BLaER1 (cell line): ENCODE measurements around the gene GATAD1.

Source experiments
- H3K27ac ChIP-seq: shearing (Covaris generic); formaldehyde crosslinking; 2 replicates; pipeline ENCODE4 v1.8.1; 2022
- H3K27me3 ChIP-seq: shearing (Covaris generic); formaldehyde crosslinking; 2 replicates; pipeline ENCODE4 v1.8.1; 2022
- H3K36me3 ChIP-seq: shearing (Covaris generic); formaldehyde crosslinking; 2 replicates; pipeline ENCODE4 v1.8.1; 2022
- H3K4me1 ChIP-seq: shearing (Covaris generic); formaldehyde crosslinking; 2 replicates; pipeline ENCODE4 v1.8.1; 2022
- H3K4me2 ChIP-seq: shearing (Covaris generic); formaldehyde crosslinking; 2 replicates; pipeline ENCODE4 v1.8.1; 2022
- H3K4me3 ChIP-seq: shearing (Covaris generic); formaldehyde crosslinking; 2 replicates; pipeline ENCODE4 v1.8.1; 2022
- H3K9ac ChIP-seq: shearing (Covaris generic); formaldehyde crosslinking; 2 replicates; pipeline ENCODE4 v1.8.1; 2022
- H3K9me3 ChIP-seq: shearing (Covaris generic); formaldehyde crosslinking; 2 replicates; pipeline ENCODE4 v1.8.1; 2022
- H4K20me1 ChIP-seq: shearing (Covaris generic); formaldehyde crosslinking; 2 replicates; pipeline ENCODE4 v1.8.1; 2022
- Cebpa-rat ChIP-seq: shearing (Covaris generic); IDR thresholded peaks from 2 replicates; pipeline ENCODE4 v1.8.1; 2022

GATAD1 gene

DNA sequence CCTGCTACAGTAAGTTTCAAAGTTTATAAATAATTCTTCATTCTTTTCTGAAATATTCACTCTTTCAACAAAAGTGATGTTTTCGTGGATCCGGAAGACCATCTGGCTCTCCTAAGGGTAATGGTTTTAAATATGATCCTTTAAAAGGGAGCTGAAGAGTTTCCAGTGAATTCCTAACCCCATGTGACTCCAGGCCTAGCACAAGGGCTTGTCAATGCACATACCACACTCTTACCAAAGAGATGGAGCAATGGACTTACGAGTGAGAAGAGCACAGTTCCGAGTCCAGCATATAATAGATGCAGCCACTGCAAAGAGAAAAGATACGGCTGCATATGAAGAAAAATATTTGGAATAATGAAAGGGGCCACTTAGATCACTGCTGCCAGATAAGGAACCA is 32.1 kb upstream of the GATAD1 start:
- Histone ChIP-seq H3K4me1 (no peaks in the 10 kb centered on the region), H3K4me2 (no peak overlapping the region), H3K4me3 (no peak overlapping the region), H3K9ac (no peak overlapping the region), H4K20me1 (no peaks in the 10 kb centered on the region), H3K27ac (no peak overlapping the region), H3K9me3 (no peaks in the 10 kb centered on the region), H3K27me3 (no peaks in the 10 kb centered on the region), H3K36me3 (no peaks in the 10 kb centered on the region)
- no peak for TF ChIP-seq Cebpa-rat

DNA sequence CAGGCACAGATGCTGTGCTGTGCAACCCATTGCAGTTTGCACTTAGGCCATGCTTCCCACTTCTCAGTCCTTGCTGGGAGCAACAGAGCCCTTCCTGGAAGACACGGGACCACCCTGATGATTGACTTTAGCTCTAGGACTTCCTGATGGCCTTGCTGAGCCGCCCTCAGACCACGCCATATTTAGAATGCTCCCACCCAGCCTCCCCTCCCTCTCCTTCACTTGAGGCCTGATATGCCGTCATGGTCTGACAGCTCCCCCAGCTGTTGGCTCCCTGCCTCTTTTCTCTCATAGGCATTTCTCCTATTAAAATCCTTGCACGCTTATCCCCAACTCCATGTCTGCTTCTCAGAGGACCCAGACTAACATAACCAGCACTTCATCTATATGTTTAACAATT is 29.4 kb upstream of the GATAD1 start:
- Histone ChIP-seq H3K4me1 (0 out of 2 replicates have a peak, but pooled peaks cover 5% of the 10 kb centered on the region), H4K20me1 (no peaks in the 10 kb centered on the region), H3K27me3 (no peaks in the 10 kb centered on the region), H3K4me2 (no peak overlapping the region), H3K27ac (no peak overlapping the region), H3K4me3 (no peak overlapping the region), H3K9ac (no peak overlapping the region), H3K36me3 (no peaks in the 10 kb centered on the region), H3K9me3 (no peaks in the 10 kb centered on the region)
- TF ChIP-seq Cebpa-rat: no peak

DNA sequence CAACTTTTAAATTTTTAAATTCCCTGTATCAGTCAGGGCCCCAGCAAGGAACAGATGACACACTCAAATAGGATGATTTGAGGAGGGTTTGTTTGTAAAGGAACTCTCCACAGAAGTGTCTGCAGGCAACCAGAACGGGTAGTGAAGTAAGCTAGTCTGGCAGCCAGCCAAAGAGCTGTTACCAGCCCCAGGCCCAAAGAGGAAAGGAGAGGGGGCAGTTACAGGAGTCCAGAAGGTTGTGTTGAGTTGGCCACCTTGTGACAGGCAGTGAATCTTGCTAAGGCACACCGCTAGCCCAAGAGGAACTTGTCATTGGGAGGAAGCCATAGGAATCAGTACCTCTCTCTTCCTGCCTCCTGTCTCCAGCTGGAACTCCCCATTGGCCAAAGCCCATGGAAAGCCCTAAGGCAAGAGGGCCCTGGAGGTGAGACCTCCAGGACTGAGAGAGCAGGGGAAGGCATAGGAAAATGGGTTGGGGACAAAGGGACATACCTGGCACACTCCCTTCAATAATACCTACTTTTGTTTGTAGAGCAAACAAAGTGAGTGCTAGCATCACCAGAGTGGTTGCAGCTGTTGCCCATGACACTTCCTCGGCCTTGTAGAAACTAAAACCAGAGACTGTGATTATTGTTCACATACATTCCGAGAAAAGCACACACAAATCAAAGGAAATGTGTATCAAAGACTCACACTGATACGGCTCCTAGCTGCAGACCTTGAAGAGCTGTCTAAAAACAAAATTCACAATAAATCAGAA is 25.4 kb upstream of the GATAD1 start:
- no peaks in the 10 kb centered on the region for H4K20me1 ChIP-seq
- H3K36me3 ChIP-seq: no peaks in the 10 kb centered on the region
- no peaks in the 10 kb centered on the region for H3K9me3 ChIP-seq
- no peak overlapping the region for H3K4me2 ChIP-seq
- no peaks in the 10 kb centered on the region for H3K27me3 ChIP-seq
- TF ChIP-seq Cebpa-rat: no peak
- H3K9ac ChIP-seq: no peak overlapping the region
- H3K4me3 ChIP-seq: no peak overlapping the region
- H3K4me1 ChIP-seq: peaks cover 14% of the 10 kb centered on the region; the same call in 1 of the 2 replicates
- no peak overlapping the region for H3K27ac ChIP-seq

DNA sequence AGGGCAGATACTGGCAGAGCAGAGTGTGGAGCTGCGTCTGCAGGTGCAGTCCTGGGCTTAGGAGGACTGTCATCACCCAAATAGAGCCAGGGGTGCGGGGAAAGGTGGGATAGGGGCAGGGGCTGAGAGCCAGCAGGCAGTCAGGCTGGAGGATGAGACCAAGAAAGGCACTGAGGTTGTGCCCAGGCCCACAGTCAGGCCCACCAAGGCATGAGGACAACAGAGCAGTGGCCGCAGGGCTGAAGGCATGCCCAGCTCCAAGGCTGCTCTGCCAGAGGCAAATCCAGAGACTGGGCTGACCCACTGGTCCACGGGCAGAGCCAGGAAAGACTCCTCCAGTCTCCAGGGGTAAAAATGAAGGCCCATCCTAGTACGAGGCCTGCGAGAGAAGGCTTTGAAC is 24.4 kb upstream of the GATAD1 start:
- Histone ChIP-seq H4K20me1 (no peaks in the 10 kb centered on the region), H3K9me3 (no peaks in the 10 kb centered on the region), H3K4me1 (peaks cover 14% of the 10 kb centered on the region; the same call in 1 of the 2 replicates), H3K4me3 (no peak overlapping the region), H3K9ac (no peak overlapping the region), H3K4me2 (no peak overlapping the region), H3K27ac (no peak overlapping the region), H3K27me3 (no peaks in the 10 kb centered on the region), H3K36me3 (no peaks in the 10 kb centered on the region)
- TF ChIP-seq Cebpa-rat: no peak

DNA sequence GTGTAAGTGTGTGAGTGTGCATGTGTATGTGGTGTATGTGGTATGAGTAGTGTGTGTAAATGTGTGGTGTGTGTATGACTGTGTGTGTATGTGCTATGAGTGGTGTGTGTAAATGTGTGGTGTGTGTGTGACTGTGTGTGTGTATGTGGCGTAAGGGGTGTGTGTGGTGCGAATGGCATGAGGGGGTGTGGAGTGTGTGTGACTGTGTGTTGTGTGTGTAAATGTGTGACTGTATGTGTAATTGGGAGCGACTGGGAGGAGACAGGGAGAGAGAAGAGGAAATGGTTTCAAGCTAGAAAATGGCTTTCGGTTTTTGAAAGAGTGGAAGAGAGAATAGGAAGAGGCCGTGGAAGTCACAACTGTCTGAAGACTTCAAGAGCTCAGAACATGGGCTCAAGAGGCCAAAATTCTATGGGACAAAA is 23.6 kb upstream of the GATAD1 start:
- Histone ChIP-seq H3K36me3 (no peaks in the 10 kb centered on the region), H3K9me3 (no peaks in the 10 kb centered on the region), H3K4me2 (peak overlapping the region; percentile 77), H3K9ac (no peak overlapping the region), H4K20me1 (no peaks in the 10 kb centered on the region), H3K27ac (no peak overlapping the region), H3K27me3 (no peaks in the 10 kb centered on the region), H3K4me1 (peaks cover 14% of the 10 kb centered on the region; the same call in 1 of the 2 replicates), H3K4me3 (no peak overlapping the region)
- no peak for TF ChIP-seq Cebpa-rat

DNA sequence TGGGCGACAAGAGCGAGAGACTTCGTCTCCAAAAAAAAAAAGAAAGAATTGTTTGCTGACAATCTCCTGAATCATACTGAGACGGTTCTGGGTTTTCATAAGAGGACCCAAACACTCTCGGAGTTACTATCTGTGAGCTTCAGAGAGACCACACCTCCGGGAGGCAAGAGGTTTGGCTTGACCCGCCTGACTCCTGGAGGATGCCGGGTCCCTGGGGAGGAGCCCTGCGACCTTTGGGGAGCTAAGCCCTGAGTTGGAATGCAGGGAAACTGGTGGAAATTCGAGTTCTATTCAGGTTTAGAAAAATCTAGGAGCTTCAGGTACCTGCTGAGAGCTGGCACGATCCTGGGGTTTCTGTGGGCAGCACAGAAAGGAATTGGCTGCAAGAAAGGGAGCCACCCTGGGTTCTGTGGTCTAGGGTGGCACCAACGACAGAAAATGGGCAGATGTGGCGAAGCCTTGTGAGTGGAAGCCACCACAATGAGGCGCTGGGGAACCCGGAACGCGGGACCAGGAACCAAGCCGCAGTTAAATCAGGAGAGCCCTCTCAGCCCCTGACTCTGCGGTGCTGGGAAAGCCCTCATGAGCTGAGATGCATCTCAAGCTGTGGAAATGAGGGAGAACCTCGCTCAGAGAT is 21.9 kb upstream of the GATAD1 start:
- peaks cover 14% of the 10 kb centered on the region; the same call in 1 of the 2 replicates for H3K4me1 ChIP-seq
- H4K20me1 ChIP-seq: no peaks in the 10 kb centered on the region
- H3K4me2 ChIP-seq: no peak overlapping the region
- no peaks in the 10 kb centered on the region for H3K9me3 ChIP-seq
- TF ChIP-seq Cebpa-rat: no peak
- H3K4me3 ChIP-seq: no peak overlapping the region
- H3K27me3 ChIP-seq: no peaks in the 10 kb centered on the region
- H3K36me3 ChIP-seq: no peaks in the 10 kb centered on the region
- H3K27ac ChIP-seq: no peak overlapping the region
- no peak overlapping the region for H3K9ac ChIP-seq

DNA sequence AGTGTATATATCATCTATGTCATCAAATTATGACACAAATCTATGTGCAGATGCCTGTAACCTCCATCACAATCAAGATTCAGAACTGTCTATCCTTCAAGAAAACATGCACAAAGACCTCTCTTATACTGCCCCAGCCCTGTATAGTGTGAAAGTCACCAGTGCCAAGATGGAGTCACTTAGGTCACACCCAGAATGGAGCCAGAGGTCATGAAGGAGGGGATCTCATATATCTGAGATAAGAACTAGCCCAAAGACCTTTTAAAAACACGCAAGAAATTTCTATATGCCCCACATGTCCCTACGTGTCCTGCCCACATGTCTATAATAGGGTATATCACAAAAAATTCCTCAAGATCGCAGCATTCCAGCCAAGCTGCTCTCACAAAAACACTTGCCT is 20.1 kb upstream of the GATAD1 start:
- TF ChIP-seq Cebpa-rat: no peak
- Histone ChIP-seq H3K9ac (no peak overlapping the region), H3K36me3 (no peaks in the 10 kb centered on the region), H3K4me3 (no peak overlapping the region), H3K27me3 (no peaks in the 10 kb centered on the region), H4K20me1 (no peaks in the 10 kb centered on the region), H3K4me2 (no peak overlapping the region), H3K4me1 (peaks cover 9% of the 10 kb centered on the region; the same call in 1 of the 2 replicates), H3K9me3 (no peaks in the 10 kb centered on the region), H3K27ac (no peak overlapping the region)

DNA sequence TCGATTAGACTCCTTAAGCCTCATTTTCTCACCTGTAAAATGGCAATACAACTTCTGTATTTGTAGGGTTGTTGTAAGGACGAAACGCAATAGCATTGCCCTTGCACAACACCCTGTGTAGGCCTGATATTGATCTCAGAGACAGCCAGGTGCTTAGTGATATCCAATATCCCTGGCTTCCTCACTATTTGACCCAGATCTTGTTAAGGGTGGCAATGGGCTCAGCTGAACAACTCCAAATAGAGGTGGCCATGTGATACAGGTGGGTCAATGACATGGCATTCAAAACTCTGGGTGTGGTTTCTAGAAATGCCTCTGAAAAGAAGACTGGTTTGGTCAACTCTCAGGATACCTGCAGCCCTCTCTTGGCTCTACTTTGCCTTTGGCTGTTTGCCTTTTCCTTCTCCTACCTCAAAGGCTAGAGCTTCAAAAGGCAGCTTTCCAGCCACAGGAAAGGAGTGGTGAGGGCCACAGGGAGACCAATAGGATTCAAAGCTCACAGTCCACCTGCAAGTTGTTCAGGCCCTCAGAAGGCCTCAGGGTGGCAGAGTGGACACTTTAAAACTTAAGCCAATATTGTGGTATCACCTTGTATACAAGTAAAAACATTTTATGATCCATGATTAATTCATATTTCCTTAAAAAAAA is 14.9 kb upstream of the GATAD1 start:
- no peaks in the 10 kb centered on the region for H3K36me3 ChIP-seq
- no peak overlapping the region for H3K4me3 ChIP-seq
- H3K9me3 ChIP-seq: no peaks in the 10 kb centered on the region
- no peaks in the 10 kb centered on the region for H4K20me1 ChIP-seq
- no peak overlapping the region for H3K4me2 ChIP-seq
- no peak overlapping the region for H3K9ac ChIP-seq
- no peaks in the 10 kb centered on the region for H3K27me3 ChIP-seq
- TF ChIP-seq Cebpa-rat: no peak
- H3K27ac ChIP-seq: no peak overlapping the region
- H3K4me1 ChIP-seq: no peaks in the 10 kb centered on the region

DNA sequence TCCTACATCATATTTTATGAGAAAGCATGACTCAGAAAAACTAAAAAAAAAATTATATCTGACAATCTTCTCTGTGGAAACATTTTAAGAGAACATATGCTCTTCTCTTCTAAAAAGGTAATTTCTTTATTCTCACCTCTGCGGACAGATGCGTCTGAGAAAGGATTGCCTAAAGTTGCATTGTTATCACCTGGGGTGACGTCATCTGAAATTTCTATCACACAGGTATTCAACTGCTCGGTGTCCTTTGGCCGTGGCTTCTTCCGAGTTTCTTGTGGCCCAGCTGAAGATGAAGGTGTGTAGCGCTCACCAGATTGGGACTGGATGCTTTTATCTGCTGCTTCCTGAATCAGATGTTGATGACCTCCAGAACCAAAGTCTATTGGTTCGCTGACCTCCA is 14.3 kb upstream of the GATAD1 start:
- no peaks in the 10 kb centered on the region for H4K20me1 ChIP-seq
- no peak overlapping the region for H3K4me2 ChIP-seq
- TF ChIP-seq Cebpa-rat: no peak
- no peak overlapping the region for H3K4me3 ChIP-seq
- H3K4me1 ChIP-seq: no peaks in the 10 kb centered on the region
- H3K9ac ChIP-seq: no peak overlapping the region
- no peak overlapping the region for H3K27ac ChIP-seq
- no peaks in the 10 kb centered on the region for H3K9me3 ChIP-seq
- no peaks in the 10 kb centered on the region for H3K27me3 ChIP-seq
- no peaks in the 10 kb centered on the region for H3K36me3 ChIP-seq

DNA sequence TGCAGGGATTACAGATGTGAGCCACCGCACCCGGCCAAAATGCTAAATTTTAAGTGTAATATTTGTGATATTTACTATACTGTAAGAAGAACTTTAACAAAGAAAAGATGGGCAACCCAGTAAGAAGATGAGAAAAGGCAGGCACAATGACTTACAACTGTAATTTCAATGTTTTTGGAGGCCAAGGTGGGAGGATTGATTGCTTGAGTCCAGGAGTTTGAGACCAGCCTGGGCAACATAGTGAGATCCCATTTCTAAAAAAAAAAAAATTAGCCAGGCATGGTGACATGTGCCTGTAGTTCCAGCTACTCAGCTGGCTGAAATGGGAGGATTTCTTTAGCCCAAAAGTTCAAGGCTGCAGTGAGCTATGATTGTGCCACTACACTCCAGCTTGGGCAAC is 11.7 kb upstream of the GATAD1 start:
- TF ChIP-seq Cebpa-rat: no peak
- Histone ChIP-seq H3K36me3 (no peaks in the 10 kb centered on the region), H3K9me3 (no peaks in the 10 kb centered on the region), H3K9ac (no peak overlapping the region), H3K4me1 (no peaks in the 10 kb centered on the region), H3K27ac (no peak overlapping the region), H3K27me3 (no peaks in the 10 kb centered on the region), H3K4me2 (no peak overlapping the region), H4K20me1 (no peaks in the 10 kb centered on the region), H3K4me3 (no peak overlapping the region)
